Common myeloid progenitor, CD34-positive (primary cell): ENCODE results near the gene TWIST2.
A peak's percentile ranks its signal among the peaks of the same experiment; 100 is the strongest.

Source experiments
- CTCF ChIA-PET: fragments of 350-600 bp; sonication (Branson Sonifier 250); formaldehyde crosslinking; loops from one replicate; lab custom pipeline; 2021; ENCODE audit warnings: antibody characterized with exemption; lab: Charles Lee
- POLR2A ChIA-PET: fragments of 350-600 bp; sonication (Branson Sonifier 250); formaldehyde crosslinking; loops from one replicate; lab custom pipeline; 2021; ENCODE audit warnings: antibody characterized with exemption; lab: Charles Lee
- DNase-seq, 3 donors: peaks; one replicate each; pipeline versions ENCODE4 v3.0.0 to v3.0.0-alpha.2; 2013
- H3K27ac ChIP-seq, 2 experiments: 1 replicate in 1 of 2; 2 replicates in 1 of 2; pipeline ENCODE4 v1.7.0; 2013; ENCODE audit warnings: inconsistent platforms in 2 of 2, low read length in 2 of 2, mild to moderate bottlenecking in 2 of 2, low read depth in 1 of 2, moderate library complexity in 1 of 2; ENCODE audit not compliant: severe bottlenecking in 2 of 2, insufficient read depth in 1 of 2, poor library complexity in 1 of 2
- H3K27me3 ChIP-seq, 5 experiments: replicated peaks in 2 of 5; 1 replicate in 3 of 5; 2 replicates in 2 of 5; pipeline versions ENCODE4 v1.6.1 to v1.7.0; 2013; ENCODE audit warnings: low read length in 4 of 5, mild to moderate bottlenecking in 2 of 5, moderate library complexity in 2 of 5, inconsistent platforms in 1 of 5; ENCODE audit not compliant: insufficient read depth in 5 of 5, control insufficient read depth in 4 of 5
- H3K36me3 ChIP-seq, 4 experiments: 1 replicate in 2 of 4; 2 replicates in 2 of 4; pipeline versions ENCODE4 v1.6.1 to v1.7.0; 2013; ENCODE audit warnings: low read length in 3 of 4, control low read depth in 1 of 4, mild to moderate bottlenecking in 1 of 4; ENCODE audit not compliant: control insufficient read depth in 4 of 4, insufficient read depth in 4 of 4
- H3K4me1 ChIP-seq, 4 experiments: 1 replicate in 3 of 4; 2 replicates in 1 of 4; pipeline versions ENCODE4 v1.6.1 to v1.7.1; 2013; ENCODE audit warnings: low read length in 3 of 4, mild to moderate bottlenecking in 3 of 4, control low read depth in 1 of 4, inconsistent platforms in 1 of 4, moderate library complexity in 1 of 4; ENCODE audit not compliant: control insufficient read depth in 4 of 4, insufficient read depth in 4 of 4; ENCODE audit errors: control extremely low read depth in 1 of 4
- H3K4me3 ChIP-seq, 7 experiments: 1 replicate in 4 of 7; 2 replicates in 3 of 7; pipeline versions ENCODE4 v1.5.1 to v1.7.0; 2013; ENCODE audit warnings: mild to moderate bottlenecking in 7 of 7, low read length in 6 of 7, moderate library complexity in 6 of 7, inconsistent platforms in 2 of 7, low read depth in 2 of 7, control low read depth in 1 of 7; ENCODE audit not compliant: insufficient read depth in 4 of 7, control insufficient read depth in 1 of 7; ENCODE audit errors: extremely low read depth in 1 of 7
- H3K9me3 ChIP-seq, 5 experiments: 1 replicate in 4 of 5; 2 replicates in 1 of 5; pipeline versions ENCODE4 v1.6.1 to v1.7.1; 2013; ENCODE audit warnings: low read length in 4 of 5, mild to moderate bottlenecking in 2 of 5, inconsistent platforms in 1 of 5, low read depth in 1 of 5, moderate library complexity in 1 of 5; ENCODE audit not compliant: control insufficient read depth in 4 of 5, insufficient read depth in 2 of 5; ENCODE audit errors: control extremely low read depth in 1 of 5
- WGBS: methylation state at CpG from one replicate; pipeline ENCODE4 v1.1.5; 2013; ENCODE audit not compliant: insufficient coverage; 5-methylcytosine and 5-hydroxymethylcytosine counted together

The TWIST2 gene

DNA sequence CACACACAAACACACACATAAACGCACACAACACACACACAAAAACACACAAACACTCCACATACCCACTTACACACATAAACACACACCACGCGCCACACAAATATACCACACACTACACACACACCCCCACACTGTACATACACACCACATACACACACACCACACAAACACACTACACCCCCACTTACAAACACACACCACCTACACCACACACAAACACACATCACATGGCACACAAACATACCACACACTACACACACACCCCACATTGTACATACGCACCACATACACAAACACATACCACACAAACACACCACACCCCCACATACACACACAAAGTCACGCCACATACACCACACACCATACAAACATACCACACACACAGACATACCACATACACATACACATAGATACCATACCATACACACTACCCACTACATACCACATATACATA lies 59.9 kb downstream of the TWIST2 start:
- H3K27me3 ChIP-seq: peaks cover 0 to 4% (median 0%) of the 10 kb centered on the region in 5 experiments
- ChIA-PET POLR2A (no interaction called here), CTCF (no interaction called here)
- H3K27ac ChIP-seq: no peak overlapping the region
- H3K4me1 ChIP-seq: no peaks in the 10 kb centered on the region
- H3K9me3 ChIP-seq: no peaks in the 10 kb centered on the region
- DNase-seq: peak in 1 of 3 donors; percentile 12
- H3K36me3 ChIP-seq: no peaks in the 10 kb centered on the region
- 86% methylated on average over 3 of the region's 5 CpGs for WGBS
- H3K4me3 ChIP-seq: no peak overlapping the region

DNA sequence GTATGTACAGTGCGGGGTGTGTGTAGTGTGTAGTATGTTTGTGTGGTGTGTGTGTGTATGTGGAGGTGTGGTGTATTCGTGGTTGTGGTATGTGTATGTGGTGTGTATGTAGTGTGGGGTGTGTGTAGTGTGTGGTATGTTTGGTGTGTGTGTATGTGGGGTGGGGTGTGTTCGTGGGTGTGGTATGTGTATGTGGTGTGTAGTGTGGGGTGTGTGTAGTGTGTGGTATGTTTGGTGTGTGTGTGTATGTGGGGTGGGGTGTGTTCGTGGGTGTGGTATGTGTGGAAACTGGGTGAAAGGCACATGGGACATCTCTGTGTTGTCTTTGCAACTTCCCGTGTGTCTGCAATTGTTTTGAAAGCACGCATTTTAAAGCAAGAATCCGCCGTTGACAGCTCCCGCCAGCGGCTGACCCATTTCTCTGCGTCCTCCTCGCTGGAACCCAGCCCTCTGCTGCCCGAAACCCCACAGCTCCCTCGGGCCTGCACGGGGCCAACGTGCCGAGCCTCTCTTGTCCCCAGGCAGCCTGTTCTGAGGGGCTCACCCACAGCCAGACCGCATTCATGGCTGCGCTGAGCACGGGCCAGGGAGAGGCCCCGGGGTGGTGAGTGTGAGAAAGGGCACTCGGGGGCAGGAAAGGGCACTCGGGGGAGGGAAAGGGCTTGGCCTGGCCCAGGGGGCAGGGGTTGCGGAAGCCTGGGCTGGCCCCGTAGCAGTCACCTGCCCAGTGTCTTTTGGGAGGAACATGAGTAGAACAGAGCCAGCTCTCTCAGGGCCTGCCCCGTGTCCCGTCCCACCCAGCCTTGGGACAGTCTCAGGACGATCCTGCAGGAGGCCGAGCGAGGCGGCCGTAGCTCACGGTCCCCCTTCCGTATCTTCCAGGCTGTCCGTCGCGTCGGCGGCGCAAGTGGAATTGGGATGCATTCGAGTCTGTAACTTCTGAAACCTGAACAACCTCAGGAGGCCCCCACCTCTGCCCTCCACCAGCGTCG lies 61.4 kb downstream of the TWIST2 start:
- H3K4me3 ChIP-seq: no peak overlapping the region
- no peak overlapping the region for H3K27ac ChIP-seq
- CTCF ChIA-PET: no interaction called here
- POLR2A ChIA-PET: no interaction called here
- H3K4me1 ChIP-seq: no peaks in the 10 kb centered on the region
- WGBS: 64% methylated on average over 39 of the region's 43 CpGs
- peaks cover 0 to 7% (median 0%) of the 10 kb centered on the region in 5 experiments for H3K27me3 ChIP-seq
- no peaks in the 10 kb centered on the region for H3K9me3 ChIP-seq
- no peaks in the 10 kb centered on the region for H3K36me3 ChIP-seq
- DNase-seq: peak; percentile 8 to 30 (median 9)

DNA sequence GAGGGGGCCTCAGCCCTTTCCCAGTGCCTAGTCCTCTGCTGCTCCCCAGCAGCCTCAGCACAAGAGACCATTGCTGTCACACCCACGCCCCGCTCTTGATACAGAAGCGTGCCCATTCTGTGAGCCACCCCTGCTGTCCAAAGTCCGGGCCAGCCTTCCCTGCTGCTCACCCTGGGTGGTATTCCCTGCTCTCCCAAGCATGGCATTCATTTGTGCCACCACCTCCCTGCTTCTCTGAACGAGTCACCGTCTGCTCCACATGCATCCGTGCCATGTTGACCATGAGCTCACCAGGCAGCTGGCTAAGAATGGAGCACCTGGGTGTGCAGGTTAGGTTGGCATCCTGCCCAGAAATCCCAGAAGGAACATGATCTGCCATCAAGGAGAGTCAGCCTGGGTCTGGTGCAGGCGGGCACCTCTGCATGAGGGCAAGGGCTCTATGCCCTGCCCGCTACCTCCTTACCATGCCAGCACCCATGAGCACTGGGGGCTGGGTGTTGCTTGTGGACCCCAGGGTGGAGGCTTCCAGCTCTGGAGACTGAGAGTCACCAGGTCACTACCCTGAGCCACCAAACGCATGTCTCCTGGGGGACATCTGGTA lies 63.0 kb downstream of the TWIST2 start:
- DNase-seq: no peak
- 100% methylated on average over 9 of the region's 10 CpGs for WGBS
- CTCF ChIA-PET: no interaction called here
- no peak overlapping the region for H3K27ac ChIP-seq
- H3K4me3 ChIP-seq: no peak overlapping the region
- H3K4me1 ChIP-seq: no peaks in the 10 kb centered on the region
- peaks cover 0 to 20% (median 0%) of the 10 kb centered on the region in 5 experiments for H3K27me3 ChIP-seq
- H3K9me3 ChIP-seq: no peaks in the 10 kb centered on the region
- POLR2A ChIA-PET: no interaction called here
- no peaks in the 10 kb centered on the region for H3K36me3 ChIP-seq

DNA sequence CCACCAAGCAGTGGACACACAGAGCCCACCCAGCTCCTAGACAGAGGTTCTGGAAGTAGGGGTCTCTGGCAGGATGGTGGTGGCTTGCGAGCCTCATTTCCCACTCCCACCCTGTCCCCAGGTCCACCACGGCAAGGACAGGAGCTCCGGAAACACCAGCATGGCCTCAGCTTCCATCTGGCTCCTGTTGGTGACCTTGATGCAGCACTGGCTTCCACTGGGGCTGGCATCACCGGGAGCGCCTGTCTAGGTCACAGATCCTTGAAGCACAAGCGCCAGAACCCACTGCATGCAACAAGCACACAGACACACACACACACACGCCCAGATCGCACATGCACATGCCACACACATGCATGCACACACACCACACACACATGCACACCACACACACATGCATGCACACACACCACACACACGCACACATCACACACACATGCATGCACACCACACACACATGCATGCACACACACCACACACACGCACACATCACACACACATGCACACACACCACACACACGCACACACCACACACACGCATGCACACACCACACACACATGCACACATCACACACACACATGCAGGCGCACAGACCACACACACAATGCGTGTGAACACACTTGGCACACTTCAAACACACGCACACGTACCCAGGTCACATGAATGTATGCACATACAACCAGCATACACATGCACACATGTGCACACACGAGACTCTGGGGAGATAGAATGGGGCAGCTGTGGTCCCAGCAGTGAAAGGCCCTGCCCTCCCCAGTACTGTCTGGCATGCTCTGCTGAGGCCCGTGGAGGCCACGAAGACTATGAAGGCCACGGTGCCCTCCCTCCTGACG lies 63.7 kb downstream of the TWIST2 start:
- Histone ChIP-seq H3K9me3 (no peaks in the 10 kb centered on the region), H3K4me1 (no peaks in the 10 kb centered on the region), H3K27me3 (peaks cover 0 to 27% (median 0%) of the 10 kb centered on the region in 5 experiments), H3K4me3 (no peak overlapping the region), H3K36me3 (no peaks in the 10 kb centered on the region), H3K27ac (no peak overlapping the region)
- 86% methylated on average over 10 of the region's 21 CpGs for WGBS
- DNase-seq: no peak
- CTCF ChIA-PET: no interaction called here
- POLR2A ChIA-PET: no interaction called here

DNA sequence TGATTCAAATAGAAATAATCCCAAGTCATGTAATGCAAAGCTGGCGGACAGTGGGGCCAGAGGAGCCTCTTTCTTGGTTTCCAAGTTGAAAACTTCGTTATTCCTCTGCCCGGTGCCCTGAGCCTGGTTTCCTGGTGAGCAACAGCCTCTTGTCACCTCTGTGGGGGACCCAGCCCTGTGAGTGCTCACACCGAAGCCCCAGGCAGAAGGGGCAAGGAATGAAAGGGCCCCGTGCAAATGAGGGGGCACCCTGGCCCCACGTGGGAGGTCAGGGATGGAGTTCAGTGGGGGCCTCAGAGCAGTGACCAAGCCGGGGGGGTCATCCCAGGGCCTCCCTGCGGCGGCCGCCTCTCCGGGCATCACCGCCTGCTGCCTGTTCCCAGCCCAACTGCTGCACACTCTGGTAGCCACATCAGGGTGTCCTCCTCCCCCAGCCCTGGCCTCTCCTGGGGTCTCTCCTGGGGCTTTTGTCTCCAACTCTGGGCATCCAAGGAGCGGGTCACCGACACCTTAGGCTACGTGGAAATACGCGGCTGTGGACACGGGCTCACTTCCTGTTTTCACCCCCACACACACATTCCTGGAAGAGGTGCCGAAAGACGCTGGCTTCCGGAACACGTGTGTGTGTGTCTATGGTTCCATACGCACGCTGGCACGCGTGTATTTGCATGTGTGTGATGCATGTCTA lies 64.5 kb downstream of the TWIST2 start:
- H3K4me3 ChIP-seq: no peak overlapping the region
- no peaks in the 10 kb centered on the region for H3K9me3 ChIP-seq
- no peaks in the 10 kb centered on the region for H3K36me3 ChIP-seq
- 84% methylated on average over 20 of the region's 26 CpGs for WGBS
- CTCF ChIA-PET: no interaction called here
- H3K27ac ChIP-seq: no peak overlapping the region
- POLR2A ChIA-PET: no interaction called here
- no peaks in the 10 kb centered on the region for H3K4me1 ChIP-seq
- H3K27me3 ChIP-seq: peaks cover 0 to 35% (median 0%) of the 10 kb centered on the region in 5 experiments
- DNase-seq: no peak

DNA sequence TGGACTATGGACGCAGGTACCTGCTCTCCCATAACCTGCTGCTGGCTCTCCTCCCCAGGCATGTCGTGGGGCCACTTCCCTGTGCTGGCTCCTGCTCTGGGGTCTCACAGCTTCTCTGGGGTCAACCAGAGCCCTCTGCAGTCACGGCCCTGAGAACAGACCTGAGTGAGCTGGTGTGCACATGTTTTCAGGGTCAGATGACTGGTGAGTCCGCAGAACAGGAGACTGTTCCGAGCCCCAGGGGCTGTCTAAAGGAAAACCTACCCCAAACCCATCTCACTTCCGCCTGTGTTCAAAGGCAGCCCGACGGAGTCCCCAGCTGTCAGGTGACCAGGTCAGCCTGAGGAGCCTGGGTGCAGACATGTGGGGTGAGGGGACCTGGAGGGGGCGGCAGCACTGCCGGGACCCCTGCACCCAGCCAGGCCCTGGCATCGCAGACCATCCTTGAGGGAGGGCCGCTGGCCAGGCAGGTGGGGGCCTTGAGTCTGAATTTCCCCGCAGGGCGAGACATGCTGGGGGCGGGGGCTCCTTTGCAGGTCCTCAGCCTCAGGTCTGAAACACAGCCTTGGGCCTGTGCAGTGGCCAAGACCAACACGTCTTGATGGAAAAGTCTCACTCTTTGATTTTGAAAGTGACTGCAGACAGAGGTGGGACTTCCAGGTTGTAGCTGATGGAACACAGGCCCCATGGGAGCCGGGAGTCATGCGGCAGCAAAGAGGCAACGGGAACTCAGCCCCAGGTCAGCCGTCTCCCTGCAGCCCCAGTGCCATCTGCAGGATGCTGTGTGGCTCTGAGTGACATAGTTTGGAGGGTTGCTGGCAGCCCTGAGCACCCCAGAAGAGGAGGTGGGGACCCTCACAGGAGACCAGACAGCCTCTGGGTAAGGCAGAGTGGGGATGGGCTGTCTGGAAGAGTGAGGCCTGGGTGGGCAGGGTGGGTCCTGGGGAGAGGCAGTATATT lies 65.3 kb downstream of the TWIST2 start:
- Histone ChIP-seq H3K27me3 (peaks cover 0 to 36% (median 0%) of the 10 kb centered on the region in 5 experiments), H3K4me3 (no peak overlapping the region), H3K36me3 (no peaks in the 10 kb centered on the region), H3K27ac (no peak overlapping the region), H3K4me1 (no peaks in the 10 kb centered on the region), H3K9me3 (no peaks in the 10 kb centered on the region)
- no peak for DNase-seq
- WGBS: 80% methylated on average over 18 of the region's 20 CpGs
- CTCF ChIA-PET: no interaction called here
- POLR2A ChIA-PET: no interaction called here
